Subcutaneous abdominal adipose tissue (tissue), 5 donors: ENCODE results near the gene TRAPPC3.

Experiments used
- H3K27ac ChIP-seq: one replicate; pipeline ENCODE4 v1.7.0; 2013; ENCODE audit warnings: low read depth, mild to moderate bottlenecking, inconsistent platforms, low read length, moderate library complexity
- H3K27me3 ChIP-seq, 5 donors: one replicate each; pipeline ENCODE4 v1.7.0; 2013; ENCODE audit warnings: low read length in 5 of 5, inconsistent platforms in 1 of 5; ENCODE audit not compliant: control insufficient read depth in 5 of 5, insufficient read depth in 4 of 5
- H3K36me3 ChIP-seq, 5 donors: one replicate each; pipeline ENCODE4 v1.7.0; 2013; ENCODE audit warnings: low read length in 5 of 5; ENCODE audit not compliant: control insufficient read depth in 5 of 5, insufficient read depth in 5 of 5
- H3K4me1 ChIP-seq, 5 donors: one replicate each; pipeline ENCODE4 v1.7.0; 2013; ENCODE audit warnings: low read length in 5 of 5, mild to moderate bottlenecking in 3 of 5, moderate library complexity in 1 of 5; ENCODE audit not compliant: control insufficient read depth in 5 of 5, insufficient read depth in 5 of 5
- H3K4me3 ChIP-seq, 5 donors: one replicate each; pipeline ENCODE4 v1.7.0; 2013; ENCODE audit warnings: low read length in 5 of 5, low read depth in 1 of 5
- H3K9ac ChIP-seq, 5 donors: one replicate each; pipeline ENCODE4 v1.7.0; 2013; ENCODE audit warnings: low read length in 5 of 5, mild to moderate bottlenecking in 4 of 5, moderate library complexity in 3 of 5
- H3K9me3 ChIP-seq, 5 donors: one replicate each; pipeline ENCODE4 v1.7.0; 2013; ENCODE audit warnings: low read length in 5 of 5; ENCODE audit not compliant: control insufficient read depth in 5 of 5
- donor health status: healthy.
- donor health status: healthy.
- donor health status: healthy.
- donor health status: healthy.
- donor health status: healthy.

The TRAPPC3 gene

GRCh38 chr1:36093929-36094328, 55.4 kb downstream of the TRAPPC3 start:
- Histone ChIP-seq H3K27me3 (no peaks in the 10 kb centered on the region), H3K4me3 (no peak overlapping the region), H3K36me3 (peaks cover 0 to 57% (median 48%) of the 10 kb centered on the region in 5 donors), H3K4me1 (peaks cover 2 to 55% (median 39%) of the 10 kb centered on the region in 5 donors), H3K9ac (peak overlapping the region in 2 of 5 donors; percentile 19 to 26), H3K9me3 (no peaks in the 10 kb centered on the region), H3K27ac (peak overlapping the region; percentile 55)

GRCh38 chr1:36093226-36093625, 56.1 kb downstream of the TRAPPC3 start:
- Histone ChIP-seq H3K27me3 (no peaks in the 10 kb centered on the region), H3K4me3 (no peak overlapping the region), H3K36me3 (peaks cover 0 to 57% (median 48%) of the 10 kb centered on the region in 5 donors), H3K9ac (peak overlapping the region in 1 of 5 donors; percentile 20), H3K27ac (peak overlapping the region; percentile 55), H3K9me3 (no peaks in the 10 kb centered on the region), H3K4me1 (peaks cover 2 to 59% (median 42%) of the 10 kb centered on the region in 5 donors)

GRCh38 chr1:36092798-36093185, 56.5 kb downstream of the TRAPPC3 start:
- Histone ChIP-seq H3K4me3 (no peak overlapping the region), H3K4me1 (peaks cover 2 to 62% (median 45%) of the 10 kb centered on the region in 5 donors), H3K9me3 (no peaks in the 10 kb centered on the region), H3K27ac (no peak overlapping the region), H3K36me3 (peaks cover 0 to 57% (median 48%) of the 10 kb centered on the region in 5 donors), H3K27me3 (no peaks in the 10 kb centered on the region), H3K9ac (no peak overlapping the region)

- no peaks in the 10 kb centered on the region for H3K9me3 ChIP-seq
- H3K27ac ChIP-seq, result no peak overlapping the region
- H3K4me1 ChIP-seq, result peaks cover 2 to 62% (median 45%) of the 10 kb centered on the region in 5 donors
- no peaks in the 10 kb centered on the region for H3K27me3 ChIP-seq
- no peak overlapping the region for H3K4me3 ChIP-seq
- peaks cover 0 to 57% (median 48%) of the 10 kb centered on the region in 5 donors for H3K36me3 ChIP-seq
- no peak overlapping the region for H3K9ac ChIP-seq
Observed at GRCh38 chr1:36092166-36092797, 57.0 kb downstream of the TRAPPC3 start.

- no peak overlapping the region for H3K27ac ChIP-seq
- no peak overlapping the region for H3K9ac ChIP-seq
- no peak overlapping the region for H3K4me3 ChIP-seq
- peaks cover 2 to 62% (median 45%) of the 10 kb centered on the region in 5 donors for H3K4me1 ChIP-seq
- no peaks in the 10 kb centered on the region for H3K27me3 ChIP-seq
- H3K9me3 ChIP-seq, result no peaks in the 10 kb centered on the region
- H3K36me3 ChIP-seq, result peaks cover 0 to 53% (median 48%) of the 10 kb centered on the region in 5 donors
Observed at GRCh38 chr1:36091698-36092097, 57.6 kb downstream of the TRAPPC3 start.

GRCh38 chr1:36091141-36091540, 58.1 kb downstream of the TRAPPC3 start:
- Histone ChIP-seq H3K27ac (no peak overlapping the region), H3K9ac (no peak overlapping the region), H3K27me3 (no peaks in the 10 kb centered on the region), H3K9me3 (no peaks in the 10 kb centered on the region), H3K4me1 (peaks cover 2 to 59% (median 42%) of the 10 kb centered on the region in 5 donors), H3K36me3 (peaks cover 0 to 49% (median 47%) of the 10 kb centered on the region in 5 donors), H3K4me3 (no peak overlapping the region)

GRCh38 chr1:36089393-36090121, 59.7 kb downstream of the TRAPPC3 start:
- peak overlapping the region; percentile 92 to 96 (median 94) for H3K4me3 ChIP-seq
- peak overlapping the region; percentile 22 to 92 (median 86) for H3K9ac ChIP-seq
- no peaks in the 10 kb centered on the region for H3K9me3 ChIP-seq
- peaks cover 0 to 7% (median 4%) of the 10 kb centered on the region in 5 donors for H3K27me3 ChIP-seq
- peaks cover 0 to 37% (median 36%) of the 10 kb centered on the region in 5 donors for H3K36me3 ChIP-seq
- peak overlapping the region; percentile 92 for H3K27ac ChIP-seq
- H3K4me1 ChIP-seq, result peaks cover 2 to 48% (median 34%) of the 10 kb centered on the region in 5 donors

GRCh38 chr1:36088577-36089392, 60.5 kb downstream of the TRAPPC3 start, which contains the start of gene ADPRS:
Gene ADPRS, plus strand, starts transcription at chr1:36088892. Its CDS starts 13 bp downstream, at chr1:36088905.
- Histone ChIP-seq H3K36me3 (peaks cover 0 to 30% (median 29%) of the 10 kb centered on the region in 5 donors), H3K9me3 (no peaks in the 10 kb centered on the region), H3K9ac (peak within 1 kb of the TSS; percentile 48 to 92 (median 86)), H3K27me3 (peaks cover 0 to 13% (median 4%) of the 10 kb centered on the region in 5 donors), H3K4me3 (peak within 1 kb of the TSS; percentile 92 to 96 (median 94)), H3K27ac (peak within 1 kb of the TSS; percentile 92), H3K4me1 (peaks cover 4 to 48% (median 35%) of the 10 kb centered on the region in 5 donors)

- Histone ChIP-seq H3K9me3 (no peaks in the 10 kb centered on the region), H3K9ac (peak overlapping the region; percentile 48 to 92 (median 86)), H3K27ac (peak overlapping the region; percentile 92), H3K4me3 (peak overlapping the region; percentile 19 to 96 (median 94)), H3K4me1 (peaks cover 4 to 46% (median 32%) of the 10 kb centered on the region in 5 donors), H3K36me3 (peaks cover 0 to 24% (median 23%) of the 10 kb centered on the region in 5 donors), H3K27me3 (peaks cover 0 to 13% (median 4%) of the 10 kb centered on the region in 5 donors)
Observed at GRCh38 chr1:36088265-36088576, 61.1 kb downstream of the TRAPPC3 start.
